HEK293 (cell line): ENCODE measurements around the gene GTF3C5.

Experiments
- CTCF ChIA-PET: fragments of 350-600 bp; formaldehyde crosslinking; extraction: SDS; loops from one replicate; lab custom pipeline; 2021; ENCODE audit warnings: antibody characterized with exemption; lab: Yijun Ruan, JAX
- POLR2A ChIA-PET: fragments of 300-600 bp; formaldehyde crosslinking; extraction: SDS; loops from one replicate; lab custom pipeline; 2020; ENCODE audit warnings: antibody characterized with exemption, inconsistent platforms; lab: Yijun Ruan, JAX
- H3K27ac ChIP-seq: fragments of 200-500 bp; sonication (Bioruptor generic); 2 replicates; pipeline ENCODE4 v1.5.1; 2014; ENCODE audit warnings: low read depth, low read length, control low read depth, inconsistent platforms; ENCODE audit errors: extremely low read depth
- H3K36me3 ChIP-seq, 2 experiments: fragments of 200-500 bp in 1 of 2; sonication (Bioruptor generic) in 1 of 2; 1 replicate in 1 of 2; 2 replicates in 1 of 2; pipeline ENCODE4 v1.5.1; 2014 to 2017; ENCODE audit warnings: inconsistent platforms in 2 of 2, low read length in 2 of 2; ENCODE audit not compliant: control insufficient read depth in 2 of 2, insufficient read depth in 1 of 2
- H3K4me1 ChIP-seq: fragments of 200-500 bp; sonication (Bioruptor generic); 2 replicates; pipeline ENCODE4 v1.5.1; 2014; ENCODE audit warnings: mild to moderate bottlenecking, low read length, inconsistent platforms; ENCODE audit not compliant: control insufficient read depth, insufficient read depth
- H3K4me3 ChIP-seq: 2 replicates; pipeline ENCODE4 v1.5.1; 2011; ENCODE audit warnings: low read depth, mild to moderate bottlenecking, control low read depth, low read length, moderate library complexity
- H3K9me3 ChIP-seq: fragments of 200-500 bp; sonication (Bioruptor generic); 2 replicates; pipeline ENCODE4 v1.5.1; 2014; ENCODE audit warnings: low read depth, low read length, inconsistent platforms; ENCODE audit not compliant: control insufficient read depth, insufficient read depth
- ATF2 ChIP-seq: fragments of 450-650 bp; formaldehyde crosslinking; IDR thresholded peaks from 2 replicates; pipeline ENCODE4 v1.5.1; 2016; ENCODE audit warnings: missing biosample characterization, missing genetic modification characterization, low read depth
- BCL11A ChIP-seq: fragments of 450-650 bp; formaldehyde crosslinking; IDR thresholded peaks from 2 replicates; pipeline ENCODE4 v1.5.1; 2016; ENCODE audit warnings: low read depth, missing biosample characterization, missing genetic modification characterization
- IKZF3 ChIP-seq: fragments of 450-650 bp; IDR thresholded peaks from 2 replicates; pipeline ENCODE4 v1.5.0; 2018; ENCODE audit warnings: missing biosample characterization, mild to moderate bottlenecking, missing genetic modification characterization, moderate library complexity
- KLF1 ChIP-seq: fragments of 450-650 bp; formaldehyde crosslinking; IDR thresholded peaks from 2 replicates; pipeline ENCODE4 v1.5.1; 2016; ENCODE audit warnings: missing biosample characterization, missing genetic modification characterization
- PRDM1 ChIP-seq: fragments of 450-650 bp; formaldehyde crosslinking; IDR thresholded peaks from 2 replicates; pipeline ENCODE4; 2016; ENCODE audit warnings: missing biosample characterization, missing genetic modification characterization
- RBAK ChIP-seq: fragments of 450-650 bp; formaldehyde crosslinking; IDR thresholded peaks from 2 replicates; pipeline ENCODE4 v1.5.1; 2016; ENCODE audit warnings: missing biosample characterization, missing genetic modification characterization
- REPIN1 ChIP-seq: fragments of 450-650 bp; formaldehyde crosslinking; IDR thresholded peaks from 2 replicates; pipeline ENCODE4 v1.5.1; 2017; ENCODE audit warnings: missing biosample characterization, missing genetic modification characterization, low read depth
- SP2 ChIP-seq: fragments of 450-650 bp; formaldehyde crosslinking; IDR thresholded peaks from 2 replicates; pipeline ENCODE4 v1.5.1; 2016; ENCODE audit warnings: missing biosample characterization, missing genetic modification characterization
- ZFP3 ChIP-seq: fragments of 450-650 bp; formaldehyde crosslinking; IDR thresholded peaks from 2 replicates; pipeline ENCODE4 v1.5.1; 2016; ENCODE audit warnings: low read depth, missing biosample characterization, missing genetic modification characterization
- ZIC2 ChIP-seq: fragments of 450-650 bp; formaldehyde crosslinking; IDR thresholded peaks from 2 replicates; pipeline ENCODE4 v1.5.1; 2016; ENCODE audit warnings: missing biosample characterization, missing genetic modification characterization
- ZNF239 ChIP-seq: fragments of 450-650 bp; formaldehyde crosslinking; IDR thresholded peaks from 2 replicates; pipeline ENCODE4 v1.5.1; 2016; ENCODE audit warnings: missing biosample characterization, missing genetic modification characterization
- ZNF248 ChIP-seq: fragments of 450-650 bp; formaldehyde crosslinking; IDR thresholded peaks from 2 replicates; pipeline ENCODE4 v1.5.1; 2017; ENCODE audit warnings: missing biosample characterization, missing genetic modification characterization
- ZNF26 ChIP-seq: fragments of 450-650 bp; formaldehyde crosslinking; IDR thresholded peaks from 2 replicates; pipeline ENCODE4 v1.5.1; 2016; ENCODE audit warnings: missing biosample characterization, missing genetic modification characterization
- ZNF404 ChIP-seq: fragments of 450-650 bp; formaldehyde crosslinking; IDR thresholded peaks from 2 replicates; pipeline ENCODE4 v1.5.1; 2017; ENCODE audit warnings: missing biosample characterization, missing genetic modification characterization
- ZNF488 ChIP-seq: fragments of 450-650 bp; formaldehyde crosslinking; IDR thresholded peaks from 2 replicates; pipeline ENCODE4 v1.5.1; 2016; ENCODE audit warnings: missing biosample characterization, missing genetic modification characterization
- ZNF544 ChIP-seq: fragments of 450-650 bp; formaldehyde crosslinking; IDR thresholded peaks from 2 replicates; pipeline ENCODE4 v1.5.0; 2017; ENCODE audit warnings: missing biosample characterization, missing genetic modification characterization
- ZNF548 ChIP-seq: fragments of 450-650 bp; formaldehyde crosslinking; IDR thresholded peaks from 2 replicates; pipeline ENCODE4 v1.5.1; 2016; ENCODE audit warnings: missing biosample characterization, missing genetic modification characterization
- ZNF585B ChIP-seq: fragments of 450-650 bp; formaldehyde crosslinking; IDR thresholded peaks from 2 replicates; pipeline ENCODE4 v1.5.1; 2016; ENCODE audit warnings: missing biosample characterization, missing genetic modification characterization
- ZNF654 ChIP-seq: fragments of 450-650 bp; formaldehyde crosslinking; IDR thresholded peaks from 2 replicates; pipeline ENCODE4 v1.5.1; 2016; ENCODE audit warnings: low read depth, missing biosample characterization, missing genetic modification characterization
- ZNF837 ChIP-seq: fragments of 450-650 bp; formaldehyde crosslinking; IDR thresholded peaks from 2 replicates; pipeline ENCODE4 v1.5.1; 2016; ENCODE audit warnings: missing biosample characterization, missing genetic modification characterization
- TF ChIP-seq, protein P1 (sequence below): fragments of 450-650 bp; formaldehyde crosslinking; conservative IDR thresholded peaks from 2 replicates; pipeline ENCODE4 v1.5.1; 2016; ENCODE audit warnings: low read depth, missing biosample characterization, missing genetic modification characterization
- TF ChIP-seq, protein P2 (sequence below): fragments of 450-650 bp; formaldehyde crosslinking; IDR thresholded peaks from 2 replicates; pipeline ENCODE4 v1.5.1; 2016; ENCODE audit warnings: missing biosample characterization, missing genetic modification characterization

Gene GTF3C5

DNA sequence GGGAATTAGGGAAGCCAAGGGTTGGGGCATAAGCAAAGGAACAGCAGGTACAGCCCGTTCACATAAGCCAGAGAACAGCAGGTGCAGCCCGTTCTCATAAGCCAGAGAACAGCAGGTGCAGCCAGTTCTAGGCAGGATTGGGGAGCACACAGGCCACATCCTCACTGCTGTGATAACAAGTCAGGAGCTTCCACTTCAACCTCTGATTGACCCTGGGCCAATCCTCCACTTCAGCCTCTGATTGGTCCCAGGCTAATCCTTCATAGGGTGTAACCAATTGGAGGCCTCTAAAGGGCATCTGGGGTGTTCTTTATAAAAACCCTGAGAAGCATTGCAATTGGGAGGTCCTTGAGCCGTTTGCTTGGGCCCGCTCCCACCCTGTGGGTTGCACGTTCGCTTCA is 58.5 kb downstream of the GTF3C5 start:
- H3K27ac ChIP-seq: no peak overlapping the region
- no peak overlapping the region for H3K4me3 ChIP-seq
- ChIA-PET CTCF (interaction anchor here (1.2 to 2.1 kb wide), 3 partner anchors 13 to 55 kb away, joined by 3 to 12 read pairs (median 6); no protein-coding TSS in a partner anchor), POLR2A (interaction anchor here (0.6 to 0.7 kb wide), 2 partner anchors 12 to 67 kb away, joined by 4 read pairs; no protein-coding TSS in a partner anchor)
- H3K4me1 ChIP-seq: no peaks in the 10 kb centered on the region
- H3K9me3 ChIP-seq: no peaks in the 10 kb centered on the region
- TF ChIP-seq ZNF585B (tag by site-specific recombination): no peak
- TF ChIP-seq SP2 (tag by site-specific recombination): peak; percentile 25; the same call in 1 of the 2 replicates
- TF ChIP-seq BCL11A (tag by site-specific recombination): no peak
- TF ChIP-seq ZIC2 (tag by site-specific recombination): 0 out of 2 replicates have a peak, but pooled peaks have one; percentile 12
- no peak for TF ChIP-seq ZNF837 (tag by site-specific recombination)
- H3K36me3 ChIP-seq: no peaks in the 10 kb centered on the region

DNA sequence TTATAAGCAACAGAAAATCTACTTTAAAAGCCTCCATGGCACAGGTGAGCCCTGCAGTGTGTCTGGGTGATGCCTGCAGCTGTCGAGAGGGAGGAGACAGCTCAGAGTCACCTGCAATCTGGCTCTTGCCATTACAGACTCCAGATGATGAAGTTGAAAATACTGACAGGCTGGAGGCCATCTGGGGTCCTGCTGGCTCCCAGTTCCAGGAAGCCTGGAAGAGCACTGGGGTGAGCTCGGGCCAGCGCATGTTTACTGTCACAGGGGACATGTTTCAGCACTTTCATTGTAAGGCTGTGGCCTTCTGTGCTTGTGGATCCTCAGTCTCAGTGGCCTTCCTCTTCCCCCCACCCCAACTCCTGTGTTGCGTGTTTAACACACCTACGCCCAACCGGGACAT is 59.4 kb downstream of the GTF3C5 start:
- H3K9me3 ChIP-seq: no peaks in the 10 kb centered on the region
- CTCF ChIA-PET: interaction anchor here (0.6 to 2.1 kb wide), 6 partner anchors 12 to 68 kb away, joined by 3 to 12 read pairs (median 3); no protein-coding TSS in a partner anchor
- no peak overlapping the region for H3K4me3 ChIP-seq
- H3K27ac ChIP-seq: no peak overlapping the region
- no peaks in the 10 kb centered on the region for H3K4me1 ChIP-seq
- H3K36me3 ChIP-seq: no peaks in the 10 kb centered on the region
- POLR2A ChIA-PET: no interaction called here
- TF ChIP-seq ZFP3 (tag by site-specific recombination): no peak
- TF ChIP-seq, protein P1, sequence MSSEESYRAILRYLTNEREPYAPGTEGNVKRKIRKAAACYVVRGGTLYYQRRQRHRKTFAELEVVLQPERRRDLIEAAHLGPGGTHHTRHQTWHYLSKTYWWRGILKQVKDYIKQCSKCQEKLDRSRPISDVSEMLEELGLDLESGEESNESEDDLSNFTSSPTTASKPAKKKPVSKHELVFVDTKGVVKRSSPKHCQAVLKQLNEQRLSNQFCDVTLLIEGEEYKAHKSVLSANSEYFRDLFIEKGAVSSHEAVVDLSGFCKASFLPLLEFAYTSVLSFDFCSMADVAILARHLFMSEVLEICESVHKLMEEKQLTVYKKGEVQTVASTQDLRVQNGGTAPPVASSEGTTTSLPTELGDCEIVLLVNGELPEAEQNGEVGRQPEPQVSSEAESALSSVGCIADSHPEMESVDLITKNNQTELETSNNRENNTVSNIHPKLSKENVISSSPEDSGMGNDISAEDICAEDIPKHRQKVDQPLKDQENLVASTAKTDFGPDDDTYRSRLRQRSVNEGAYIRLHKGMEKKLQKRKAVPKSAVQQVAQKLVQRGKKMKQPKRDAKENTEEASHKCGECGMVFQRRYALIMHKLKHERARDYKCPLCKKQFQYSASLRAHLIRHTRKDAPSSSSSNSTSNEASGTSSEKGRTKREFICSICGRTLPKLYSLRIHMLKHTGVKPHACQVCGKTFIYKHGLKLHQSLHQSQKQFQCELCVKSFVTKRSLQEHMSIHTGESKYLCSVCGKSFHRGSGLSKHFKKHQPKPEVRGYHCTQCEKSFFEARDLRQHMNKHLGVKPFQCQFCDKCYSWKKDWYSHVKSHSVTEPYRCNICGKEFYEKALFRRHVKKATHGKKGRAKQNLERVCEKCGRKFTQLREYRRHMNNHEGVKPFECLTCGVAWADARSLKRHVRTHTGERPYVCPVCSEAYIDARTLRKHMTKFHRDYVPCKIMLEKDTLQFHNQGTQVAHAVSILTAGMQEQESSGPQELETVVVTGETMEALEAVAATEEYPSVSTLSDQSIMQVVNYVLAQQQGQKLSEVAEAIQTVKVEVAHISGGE (tag by site-specific recombination): no peak
- no peak for TF ChIP-seq RBAK (tag by site-specific recombination)
- TF ChIP-seq ZNF548 (tag by site-specific recombination): no peak
- no peak for TF ChIP-seq ZNF404
- no peak for TF ChIP-seq PRDM1 (tag by site-specific recombination)
- no peak for TF ChIP-seq ATF2 (tag by site-specific recombination)
- no peak for TF ChIP-seq REPIN1 (tag by site-specific recombination)
- TF ChIP-seq ZNF26 (tag by site-specific recombination): no peak
- TF ChIP-seq ZNF239 (tag by site-specific recombination): no peak
- TF ChIP-seq KLF1 (tag by site-specific recombination): no peak
- no peak for TF ChIP-seq IKZF3 (tag by site-specific recombination)
- TF ChIP-seq, protein P2, sequence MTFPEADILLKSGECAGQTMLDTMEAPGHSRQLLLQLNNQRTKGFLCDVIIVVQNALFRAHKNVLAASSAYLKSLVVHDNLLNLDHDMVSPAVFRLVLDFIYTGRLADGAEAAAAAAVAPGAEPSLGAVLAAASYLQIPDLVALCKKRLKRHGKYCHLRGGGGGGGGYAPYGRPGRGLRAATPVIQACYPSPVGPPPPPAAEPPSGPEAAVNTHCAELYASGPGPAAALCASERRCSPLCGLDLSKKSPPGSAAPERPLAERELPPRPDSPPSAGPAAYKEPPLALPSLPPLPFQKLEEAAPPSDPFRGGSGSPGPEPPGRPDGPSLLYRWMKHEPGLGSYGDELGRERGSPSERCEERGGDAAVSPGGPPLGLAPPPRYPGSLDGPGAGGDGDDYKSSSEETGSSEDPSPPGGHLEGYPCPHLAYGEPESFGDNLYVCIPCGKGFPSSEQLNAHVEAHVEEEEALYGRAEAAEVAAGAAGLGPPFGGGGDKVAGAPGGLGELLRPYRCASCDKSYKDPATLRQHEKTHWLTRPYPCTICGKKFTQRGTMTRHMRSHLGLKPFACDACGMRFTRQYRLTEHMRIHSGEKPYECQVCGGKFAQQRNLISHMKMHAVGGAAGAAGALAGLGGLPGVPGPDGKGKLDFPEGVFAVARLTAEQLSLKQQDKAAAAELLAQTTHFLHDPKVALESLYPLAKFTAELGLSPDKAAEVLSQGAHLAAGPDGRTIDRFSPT (tag by site-specific recombination): no peak
- no peak for TF ChIP-seq ZNF654 (tag by site-specific recombination)
- TF ChIP-seq ZNF248 (tag by site-specific recombination): no peak
- TF ChIP-seq ZNF488 (tag by site-specific recombination): no peak
- no peak for TF ChIP-seq BCL11A (tag by site-specific recombination)
- TF ChIP-seq ZNF544: no peak
- TF ChIP-seq, all 188 proteins: peak for 0
